Calu3 (cell line): ENCODE data around the gene BMPR2. TPM values are rescaled to one million over a fixed set of nuclear protein-coding genes. Genes with fewer than 3 reads are reported as not detected.

Experiments
- BruUV-seq: library from RNA; stranded (reverse); fragments of 400-500 nt; replicated peaks from 2 replicates; lab custom pipeline; 2021; lab: Mats Ljungman, UMichigan
- CTCF ChIA-PET: fragments of 300-600 bp; sonication (Branson Sonifier 250); formaldehyde crosslinking; loops from one replicate; lab custom pipeline; 2022; ENCODE audit warnings: antibody characterized with exemption; lab: Charles Lee
- DNase-seq: peaks from one replicate; pipeline ENCODE4 v3.0.0; 2022
- H3K27ac Mint-ChIP-seq: one replicate; pipeline ENCODE4 v1.8.0; 2022; ENCODE audit warnings: mixed read lengths; ENCODE audit not compliant: unreplicated experiment
- H3K27me3 Mint-ChIP-seq: one replicate; pipeline ENCODE4 v1.8.0; 2022; ENCODE audit warnings: mixed read lengths; ENCODE audit not compliant: unreplicated experiment
- H3K36me3 Mint-ChIP-seq: one replicate; pipeline ENCODE4 v1.8.0; 2022; ENCODE audit warnings: mild to moderate bottlenecking, moderate library complexity, mixed read lengths; ENCODE audit not compliant: insufficient read depth, unreplicated experiment
- H3K4me1 Mint-ChIP-seq: one replicate; pipeline ENCODE4 v1.8.0; 2022; ENCODE audit warnings: mild to moderate bottlenecking, low read depth, mixed read lengths; ENCODE audit not compliant: unreplicated experiment
- H3K4me3 Mint-ChIP-seq: one replicate; pipeline ENCODE4 v1.8.0; 2022; ENCODE audit warnings: mild to moderate bottlenecking, low read depth, moderate library complexity, mixed read lengths; ENCODE audit not compliant: unreplicated experiment
- H3K9me3 Mint-ChIP-seq: one replicate; pipeline ENCODE4 v1.8.0; 2022; ENCODE audit warnings: low read depth, mixed read lengths; ENCODE audit not compliant: unreplicated experiment
- intact Hi-C: fragments of 100-400 bp; cut with micrococcal nuclease; formaldehyde crosslinking; loops from one replicate; pipeline ENCODE4 v1.10.0; 2022; ENCODE audit not compliant: unreplicated experiment
- total RNA-seq: library from RNA; stranded (reverse); gene quantifications from 2 replicates; pipeline ENCODE4 v1.2.3, GENCODE V29; 2022
- TF ChIP-seq, protein P1 (sequence below): fragments of 200-600 bp; IDR thresholded peaks from one replicate; pipeline ENCODE4 v1.8.0; 2022; ENCODE audit warnings: antibody characterized with exemption; ENCODE audit not compliant: unreplicated experiment

The BMPR2 gene
- total RNA-seq, 1 experiment from 2014 or later, result 50.1 TPM

DNA sequence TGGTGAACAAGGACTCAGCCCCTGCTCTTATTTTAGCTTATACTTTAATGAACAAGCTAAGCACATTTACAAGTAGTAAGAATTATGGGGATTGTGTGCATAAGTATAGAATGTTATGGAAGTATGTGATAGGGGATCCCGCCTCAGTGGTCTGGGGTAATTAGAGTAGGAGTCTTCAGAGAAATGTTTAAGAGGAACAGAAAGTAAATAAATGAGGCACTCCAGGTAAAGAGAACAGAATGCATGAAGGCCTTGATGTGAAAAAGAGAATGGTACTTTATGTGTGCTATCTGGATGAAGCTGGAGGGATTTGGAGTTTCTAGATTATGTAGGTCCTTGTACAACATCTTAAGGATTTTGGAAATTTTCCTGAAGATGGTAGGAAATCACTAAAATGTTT lies 76.6 kb downstream of the BMPR2 start:
- Mint-ChIP-seq H3K9me3 (no peaks in the 10 kb centered on the region), H3K4me1 (no peaks in the 10 kb centered on the region), H3K4me3 (no peak overlapping the region), H3K27ac (no peak overlapping the region), H3K36me3 (no peaks in the 10 kb centered on the region), H3K27me3 (no peaks in the 10 kb centered on the region)
- BruUV-seq, result no TSS peak
- DNase-seq, result no peak
- intact Hi-C loops, result no loop called here
- TF ChIP-seq, protein P1, sequence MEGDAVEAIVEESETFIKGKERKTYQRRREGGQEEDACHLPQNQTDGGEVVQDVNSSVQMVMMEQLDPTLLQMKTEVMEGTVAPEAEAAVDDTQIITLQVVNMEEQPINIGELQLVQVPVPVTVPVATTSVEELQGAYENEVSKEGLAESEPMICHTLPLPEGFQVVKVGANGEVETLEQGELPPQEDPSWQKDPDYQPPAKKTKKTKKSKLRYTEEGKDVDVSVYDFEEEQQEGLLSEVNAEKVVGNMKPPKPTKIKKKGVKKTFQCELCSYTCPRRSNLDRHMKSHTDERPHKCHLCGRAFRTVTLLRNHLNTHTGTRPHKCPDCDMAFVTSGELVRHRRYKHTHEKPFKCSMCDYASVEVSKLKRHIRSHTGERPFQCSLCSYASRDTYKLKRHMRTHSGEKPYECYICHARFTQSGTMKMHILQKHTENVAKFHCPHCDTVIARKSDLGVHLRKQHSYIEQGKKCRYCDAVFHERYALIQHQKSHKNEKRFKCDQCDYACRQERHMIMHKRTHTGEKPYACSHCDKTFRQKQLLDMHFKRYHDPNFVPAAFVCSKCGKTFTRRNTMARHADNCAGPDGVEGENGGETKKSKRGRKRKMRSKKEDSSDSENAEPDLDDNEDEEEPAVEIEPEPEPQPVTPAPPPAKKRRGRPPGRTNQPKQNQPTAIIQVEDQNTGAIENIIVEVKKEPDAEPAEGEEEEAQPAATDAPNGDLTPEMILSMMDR, result no peak
- CTCF ChIA-PET, result no interaction called here

DNA sequence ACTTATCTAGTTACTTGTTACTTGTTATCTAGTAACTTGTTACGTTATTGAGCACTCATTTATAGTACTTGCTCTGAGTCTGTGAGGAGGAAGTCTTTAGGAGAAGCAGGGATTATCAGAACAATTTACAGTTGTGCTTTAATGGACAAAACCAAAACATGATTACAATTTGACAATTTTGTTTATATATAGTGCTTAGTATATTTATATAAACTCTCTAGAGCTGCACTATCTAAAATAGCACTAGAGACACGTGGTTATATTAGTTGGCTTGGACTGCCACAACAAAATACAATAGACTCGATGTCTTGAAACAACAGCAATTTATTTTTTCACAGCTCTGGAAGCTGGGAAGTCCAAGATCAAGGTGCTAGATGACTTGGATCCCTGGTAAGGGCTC lies 78.4 kb downstream of the BMPR2 start:
- Mint-ChIP-seq H3K4me1 (no peaks in the 10 kb centered on the region), H3K36me3 (no peaks in the 10 kb centered on the region), H3K4me3 (no peak overlapping the region), H3K27ac (no peak overlapping the region), H3K27me3 (no peaks in the 10 kb centered on the region), H3K9me3 (no peaks in the 10 kb centered on the region)
- intact Hi-C loops, result no loop called here
- TF ChIP-seq, protein P1, result no peak
- no peak for DNase-seq
- CTCF ChIA-PET, result no interaction called here
- no TSS peak for BruUV-seq

DNA sequence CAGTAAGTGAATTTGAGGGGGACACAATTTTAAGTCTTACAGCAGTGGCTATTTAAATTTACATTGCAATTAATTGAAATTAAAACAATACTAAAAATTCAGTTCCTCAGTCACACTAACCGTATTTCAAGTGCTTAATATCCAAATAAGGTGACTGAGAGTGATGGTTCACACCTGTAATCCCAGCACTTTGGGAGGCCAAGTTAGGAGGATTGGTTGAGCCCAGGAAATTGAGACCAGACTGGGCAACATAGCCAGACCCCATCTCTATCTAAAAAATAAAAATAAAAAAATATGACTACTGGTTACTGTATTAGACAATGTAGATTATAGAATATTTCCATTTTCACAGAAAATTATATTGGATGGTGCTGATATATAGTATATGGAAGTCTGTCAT lies 79.0 kb downstream of the BMPR2 start:
- CTCF ChIA-PET, result no interaction called here
- DNase-seq, result no peak
- no peaks in the 10 kb centered on the region for H3K9me3 Mint-ChIP-seq
- intact Hi-C loops, result no loop called here
- no peaks in the 10 kb centered on the region for H3K36me3 Mint-ChIP-seq
- no peak overlapping the region for H3K27ac Mint-ChIP-seq
- TF ChIP-seq, protein P1, result no peak
- no peaks in the 10 kb centered on the region for H3K4me1 Mint-ChIP-seq
- H3K27me3 Mint-ChIP-seq, result no peaks in the 10 kb centered on the region
- no TSS peak for BruUV-seq
- H3K4me3 Mint-ChIP-seq, result no peak overlapping the region

DNA sequence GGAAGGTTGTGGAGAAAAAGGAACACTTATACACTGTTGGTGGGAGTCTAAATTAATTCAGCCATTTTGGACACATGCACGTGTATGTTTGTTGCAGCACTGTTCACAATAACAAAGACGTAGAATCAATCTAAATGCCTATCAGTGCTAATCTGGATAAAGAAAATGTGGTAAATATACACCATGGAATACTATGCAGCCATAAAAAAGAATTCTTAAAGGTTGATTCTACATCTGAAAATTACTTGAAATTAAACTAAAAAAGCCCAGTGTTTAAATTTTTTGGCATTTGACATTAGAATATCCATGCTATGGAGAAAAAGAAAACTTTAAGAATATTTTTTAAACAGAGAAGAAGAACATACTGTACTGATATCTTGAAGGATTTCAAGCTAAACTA lies 84.0 kb downstream of the BMPR2 start:
- CTCF ChIA-PET, result no interaction called here
- Mint-ChIP-seq H3K4me3 (no peak overlapping the region), H3K9me3 (no peaks in the 10 kb centered on the region), H3K27me3 (no peaks in the 10 kb centered on the region), H3K4me1 (no peaks in the 10 kb centered on the region), H3K36me3 (no peaks in the 10 kb centered on the region), H3K27ac (no peak overlapping the region)
- TF ChIP-seq, protein P1, result no peak
- no peak for DNase-seq
- no TSS peak for BruUV-seq
- intact Hi-C loops, result no loop called here

DNA sequence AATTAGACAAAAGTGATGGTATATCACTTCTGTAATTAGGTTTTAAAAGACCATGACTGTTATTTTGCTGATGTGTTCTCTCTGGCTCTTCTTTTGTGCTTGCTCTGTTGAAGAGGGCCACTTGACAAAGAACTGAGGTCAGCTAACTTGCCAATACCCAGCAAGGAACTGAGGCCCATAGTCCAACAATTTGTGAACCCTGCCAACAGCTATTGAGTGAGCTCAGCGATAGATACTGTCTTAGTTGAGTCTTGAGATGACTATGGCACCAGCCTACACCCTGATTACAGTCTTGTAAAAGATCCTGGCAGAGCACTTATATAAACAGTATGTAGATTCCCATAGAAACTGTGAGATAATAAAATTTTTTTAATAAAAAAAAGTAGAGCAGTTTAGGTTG lies 103.0 kb downstream of the BMPR2 start:
- intact Hi-C loops, result no loop called here
- Mint-ChIP-seq H3K27ac (no peak overlapping the region), H3K9me3 (no peaks in the 10 kb centered on the region), H3K4me1 (no peaks in the 10 kb centered on the region), H3K4me3 (no peak overlapping the region), H3K27me3 (no peaks in the 10 kb centered on the region), H3K36me3 (no peaks in the 10 kb centered on the region)
- CTCF ChIA-PET, result interaction anchor here (0.6 kb wide), 1 partner anchor 63 kb away, joined by 3 read pairs; no protein-coding TSS in a partner anchor
- no TSS peak for BruUV-seq
- TF ChIP-seq, protein P1, result no peak
- DNase-seq, result no peak
